Measurements from ENCODE around the gene CACNA1C. TPM values are rescaled to one million over a fixed set of nuclear protein-coding genes. Genes with fewer than 3 reads are reported as not detected.

CACNA1C gene
- total and polyA plus RNA-seq, 4 donors = 4.3 to 114 (median 46.3) TPM

- no peak for ATAC-seq (ENCODE audit: low FRiP score)
- Histone ChIP-seq H3K4me1 (ENCODE audit: control insufficient read depth in 1 of 2, insufficient read depth in 2 of 2, low read length in 2 of 2) (peaks cover 2 to 6% of the 10 kb centered on the region in 2 donors), H3K27ac (ENCODE audit: low read depth in 1 of 2, low read length in 2 of 2) (peak overlapping the region; percentile 16 to 87), H3K36me3 (ENCODE audit: control insufficient read depth in 1 of 2, insufficient read depth in 2 of 2, low read length in 1 of 2) (no peaks in the 10 kb centered on the region), H3K27me3 (ENCODE audit: control insufficient read depth in 1 of 2, insufficient read depth in 2 of 2, low read length in 1 of 2) (no peaks in the 10 kb centered on the region), H3K9me3 (ENCODE audit: control insufficient read depth, low read length) (no peaks in the 10 kb centered on the region), H3K4me3 (ENCODE audit: low read length in 2 of 2) (no peak overlapping the region)
- 77 to 83% methylated on average over 5 of the region's 5 CpGs for WGBS, 2 donors
- intact Hi-C loops (cut with DNase I) = loop anchor here in 1 of 2 donors (5.0 kb wide), 1 partner anchor 43 kb away; no protein-coding TSS in a partner anchor
- no peak for DNase-seq
Measured at GRCh38 chr12:2385529-2385928, 332.7 kb downstream of the CACNA1C start.

DNA sequence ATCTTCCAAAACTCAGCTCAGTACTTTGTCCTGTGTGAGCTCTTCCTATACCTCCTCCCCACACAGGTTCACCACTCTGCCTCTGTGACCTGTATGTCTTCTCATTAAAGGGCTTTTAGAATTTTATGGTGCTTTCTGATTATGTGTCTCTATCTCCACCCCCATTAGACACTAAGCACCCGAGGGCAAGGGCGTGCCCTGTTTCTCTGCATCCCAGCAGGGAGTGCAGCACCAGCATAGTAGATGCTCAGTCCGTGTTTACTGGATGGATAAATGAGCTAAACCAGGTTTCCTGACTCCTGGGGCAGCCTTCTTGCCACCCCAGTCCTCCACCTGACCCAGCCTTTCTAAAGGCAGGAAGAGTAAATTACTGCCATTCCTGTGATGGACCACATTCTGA lies 333.8 kb downstream of the CACNA1C start:
- Histone ChIP-seq H3K36me3 (ENCODE audit: control insufficient read depth in 1 of 2, insufficient read depth in 2 of 2, low read length in 1 of 2) (no peaks in the 10 kb centered on the region), H3K27me3 (ENCODE audit: control insufficient read depth in 1 of 2, insufficient read depth in 2 of 2, low read length in 1 of 2) (no peaks in the 10 kb centered on the region), H3K27ac (ENCODE audit: low read depth in 1 of 2, low read length in 2 of 2) (no peak overlapping the region), H3K9me3 (ENCODE audit: control insufficient read depth, low read length) (no peaks in the 10 kb centered on the region), H3K4me1 (ENCODE audit: control insufficient read depth in 1 of 2, insufficient read depth in 2 of 2, low read length in 2 of 2) (peaks cover 2 to 3% of the 10 kb centered on the region in 2 donors), H3K4me3 (ENCODE audit: low read length in 2 of 2) (no peak overlapping the region)
- no peak for DNase-seq
- WGBS, 2 donors = 88 to 90% methylated on average over 3 of the region's 3 CpGs
- intact Hi-C loops (cut with DNase I) = loop anchor here in 1 of 2 donors (5.0 kb wide), 1 partner anchor 44 kb away; no protein-coding TSS in a partner anchor
- no peak for ATAC-seq (ENCODE audit: low FRiP score)

GRCh38 chr12:2387103-2387834 lies 334.5 kb downstream of the CACNA1C start:
- Histone ChIP-seq H3K27me3 (ENCODE audit: control insufficient read depth in 1 of 2, insufficient read depth in 2 of 2, low read length in 1 of 2) (no peaks in the 10 kb centered on the region), H3K9me3 (ENCODE audit: control insufficient read depth, low read length) (no peaks in the 10 kb centered on the region), H3K4me1 (ENCODE audit: control insufficient read depth in 1 of 2, insufficient read depth in 2 of 2, low read length in 2 of 2) (peaks cover 2 to 3% of the 10 kb centered on the region in 2 donors), H3K27ac (ENCODE audit: low read depth in 1 of 2, low read length in 2 of 2) (no peak overlapping the region), H3K4me3 (ENCODE audit: low read length in 2 of 2) (no peak overlapping the region), H3K36me3 (ENCODE audit: control insufficient read depth in 1 of 2, insufficient read depth in 2 of 2, low read length in 1 of 2) (no peaks in the 10 kb centered on the region)
- WGBS, 2 donors = 70 to 80% methylated on average over 12 of the region's 12 CpGs
- intact Hi-C loops (cut with DNase I) = loop anchor here in 1 of 2 donors (5.0 kb wide), 1 partner anchor 45 kb away; no protein-coding TSS in a partner anchor
- ATAC-seq (ENCODE audit: low FRiP score) (no peak), DNase-seq (no peak)

DNA sequence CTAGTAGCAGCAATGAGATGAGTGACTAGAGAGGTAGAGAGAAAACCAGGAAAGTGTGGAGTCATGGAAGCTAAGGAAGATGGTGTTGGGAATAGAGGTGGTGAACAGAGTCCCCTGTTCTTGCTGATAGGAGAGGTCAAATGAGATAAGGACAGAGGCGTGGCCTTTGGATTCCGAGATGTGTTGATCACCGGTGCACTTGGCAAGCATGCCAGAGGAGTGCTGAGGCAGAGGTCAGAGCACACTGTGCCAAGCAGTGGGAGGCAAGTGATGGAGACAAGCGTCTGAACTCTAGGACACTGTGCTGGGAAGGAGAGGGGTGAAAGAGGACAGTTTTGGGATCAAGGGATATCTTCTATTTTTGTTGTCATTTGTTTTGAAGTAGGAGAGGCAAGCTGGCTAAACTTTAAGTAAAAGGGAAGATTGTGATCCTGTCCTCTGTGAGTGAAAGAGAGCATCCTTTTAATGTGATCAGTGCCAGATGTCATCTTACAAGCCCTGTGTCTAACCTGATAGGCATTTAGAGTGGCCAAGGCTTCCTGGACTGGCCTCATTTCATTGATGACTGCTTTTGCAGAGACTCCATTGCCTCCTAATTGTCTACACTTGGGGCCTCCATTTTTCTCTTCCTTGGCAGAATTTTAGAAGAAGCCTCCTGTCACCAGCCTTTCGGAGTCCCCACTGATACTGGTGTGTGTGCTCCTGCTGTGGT lies 336.4 kb downstream of the CACNA1C start:
- Histone ChIP-seq H3K4me3 (ENCODE audit: low read length in 2 of 2) (no peak overlapping the region), H3K27ac (ENCODE audit: low read depth in 1 of 2, low read length in 2 of 2) (no peak overlapping the region), H3K9me3 (ENCODE audit: control insufficient read depth, low read length) (no peaks in the 10 kb centered on the region), H3K36me3 (ENCODE audit: control insufficient read depth in 1 of 2, insufficient read depth in 2 of 2, low read length in 1 of 2) (no peaks in the 10 kb centered on the region), H3K27me3 (ENCODE audit: control insufficient read depth in 1 of 2, insufficient read depth in 2 of 2, low read length in 1 of 2) (no peaks in the 10 kb centered on the region), H3K4me1 (ENCODE audit: control insufficient read depth in 1 of 2, insufficient read depth in 2 of 2, low read length in 2 of 2) (no peaks in the 10 kb centered on the region)
- WGBS, 2 donors = 62 to 64% methylated on average over 5 of the region's 5 CpGs
- ATAC-seq (ENCODE audit: low FRiP score) = no peak
- no peak for DNase-seq
- intact Hi-C loops (cut with DNase I) = loop anchor here in 1 of 2 donors (5.0 kb wide), 1 partner anchor 47 kb away; no protein-coding TSS in a partner anchor

- Histone ChIP-seq H3K4me1 (ENCODE audit: control insufficient read depth in 1 of 2, insufficient read depth in 2 of 2, low read length in 2 of 2) (no peaks in the 10 kb centered on the region), H3K36me3 (ENCODE audit: control insufficient read depth in 1 of 2, insufficient read depth in 2 of 2, low read length in 1 of 2) (no peaks in the 10 kb centered on the region), H3K4me3 (ENCODE audit: low read length in 2 of 2) (no peak overlapping the region), H3K9me3 (ENCODE audit: control insufficient read depth, low read length) (no peaks in the 10 kb centered on the region), H3K27ac (ENCODE audit: low read depth in 1 of 2, low read length in 2 of 2) (no peak overlapping the region), H3K27me3 (ENCODE audit: control insufficient read depth in 1 of 2, insufficient read depth in 2 of 2, low read length in 1 of 2) (no peaks in the 10 kb centered on the region)
- DNase-seq (no peak), ATAC-seq (ENCODE audit: low FRiP score) (no peak)
- 50 to 64% methylated on average over 4 of the region's 4 CpGs for whole genome bisulfite sequencing, 2 donors
- intact Hi-C loops (cut with DNase I) = no loop called here
Measured at GRCh38 chr12:2390133-2390532, 337.3 kb downstream of the CACNA1C start.

GRCh38 chr12:2390850-2391390 lies 338.1 kb downstream of the CACNA1C start:
- no peak overlapping the region for H3K27ac ChIP-seq (ENCODE audit: low read depth in 1 of 2, low read length in 2 of 2)

GRCh38 chr12:2391740-2392331 lies 339.0 kb downstream of the CACNA1C start:
- DNase-seq (no peak), ATAC-seq (ENCODE audit: low FRiP score) (no peak)
- H3K4me1 ChIP-seq (ENCODE audit: control insufficient read depth in 1 of 2, insufficient read depth in 2 of 2, low read length in 2 of 2) = peaks cover 0 to 3% of the 10 kb centered on the region in 2 donors
- intact Hi-C loops (cut with DNase I) = no loop called here
- H3K4me3 ChIP-seq (ENCODE audit: low read length in 2 of 2) = no peak overlapping the region
- no peak overlapping the region for H3K27ac ChIP-seq (ENCODE audit: low read depth in 1 of 2, low read length in 2 of 2)
- no peaks in the 10 kb centered on the region for H3K27me3 ChIP-seq (ENCODE audit: control insufficient read depth in 1 of 2, insufficient read depth in 2 of 2, low read length in 1 of 2)
- no peaks in the 10 kb centered on the region for H3K36me3 ChIP-seq (ENCODE audit: control insufficient read depth in 1 of 2, insufficient read depth in 2 of 2, low read length in 1 of 2)
- no peaks in the 10 kb centered on the region for H3K9me3 ChIP-seq (ENCODE audit: control insufficient read depth, low read length)
- WGBS, 2 donors = 80 to 81% methylated on average over 9 of the region's 9 CpGs

More at GRCh38 chr12:2390850-2391390, 338.1 kb downstream of the CACNA1C start:
- Histone ChIP-seq H3K4me3 (ENCODE audit: low read length in 2 of 2) (no peak overlapping the region), H3K4me1 (ENCODE audit: control insufficient read depth in 1 of 2, insufficient read depth in 2 of 2, low read length in 2 of 2) (no peaks in the 10 kb centered on the region), H3K27me3 (ENCODE audit: control insufficient read depth in 1 of 2, insufficient read depth in 2 of 2, low read length in 1 of 2) (no peaks in the 10 kb centered on the region), H3K36me3 (ENCODE audit: control insufficient read depth in 1 of 2, insufficient read depth in 2 of 2, low read length in 1 of 2) (no peaks in the 10 kb centered on the region), H3K9me3 (ENCODE audit: control insufficient read depth, low read length) (no peaks in the 10 kb centered on the region)
- ATAC-seq (ENCODE audit: low FRiP score) = no peak
- no peak for DNase-seq
- 96% methylated on average over 10 of the region's 10 CpGs for WGBS, 2 donors
- intact Hi-C loops (cut with DNase I) = no loop called here

GRCh38 chr12:2393016-2393415 lies 340.2 kb downstream of the CACNA1C start:
- 90 to 95% methylated on average over 4 of the region's 4 CpGs for WGBS, 2 donors
- intact Hi-C loops (cut with DNase I) = no loop called here
- Histone ChIP-seq H3K27ac (ENCODE audit: low read depth in 1 of 2, low read length in 2 of 2) (no peak overlapping the region), H3K9me3 (ENCODE audit: control insufficient read depth, low read length) (no peaks in the 10 kb centered on the region), H3K36me3 (ENCODE audit: control insufficient read depth in 1 of 2, insufficient read depth in 2 of 2, low read length in 1 of 2) (no peaks in the 10 kb centered on the region), H3K4me1 (ENCODE audit: control insufficient read depth in 1 of 2, insufficient read depth in 2 of 2, low read length in 2 of 2) (peaks cover 0 to 5% of the 10 kb centered on the region in 2 donors), H3K4me3 (ENCODE audit: low read length in 2 of 2) (no peak overlapping the region), H3K27me3 (ENCODE audit: control insufficient read depth in 1 of 2, insufficient read depth in 2 of 2, low read length in 1 of 2) (no peaks in the 10 kb centered on the region)
- DNase-seq (no peak), ATAC-seq (ENCODE audit: low FRiP score) (no peak)
